K562 treated with DMSO at 1 percent for 24 hours (cell line): ENCODE measurements around the gene TBX1. TPM values are rescaled to one million over a fixed set of nuclear protein-coding genes. Genes with fewer than 3 reads are reported as not detected.

Experiments used
- total RNA-seq: library from RNA; unstranded; fragments of 300-600 nt; gene quantifications from 2 replicates; pipeline ENCODE4 v1.2.3, GENCODE V29; 2022; ENCODE audit warnings: low read depth; ENCODE audit not compliant: insufficient read depth

TBX1 gene
- total RNA-seq = 18.1 and 21.7 TPM in 2 replicates

GRCh38 chr22:19760058-19760950, at the start of gene TBX1:
Gene TBX1, plus strand, starts transcription at chr22:19760778. Its CDS starts 66 bp downstream, at chr22:19760844.

GRCh38 chr22:19714312-19715187, 46.0 kb upstream of the TBX1 start, which contains the start of gene SEPTIN5:
Gene SEPTIN5, plus strand, starts transcription at chr22:19714503. Its CDS starts 86 bp downstream, at chr22:19714589.

GRCh38 chr22:19723232-19723982, 37.2 kb upstream of the TBX1 start, which contains the start of gene GP1BB:
Gene GP1BB, plus strand, starts transcription at chr22:19723539. Its CDS starts 31 bp downstream, at chr22:19723570.

Other genes starting within 250 kb of the TBX1 start
- 0.97 and 1.1 TPM in 2 replicates for gene CLDN5, start 236.4 kb upstream of the TBX1 start, total RNA-seq
- gene SEPTIN5, start 46.3 kb upstream of the TBX1 start, total RNA-seq = 66.6 and 70.3 TPM in 2 replicates
- 114 and 143 TPM in 2 replicates for gene GP1BB, start 37.2 kb upstream of the TBX1 start, total RNA-seq
- 103 and 110 TPM in 2 replicates for gene GNB1L, start 94.1 kb downstream of the TBX1 start, total RNA-seq
- gene RTL10, start 94.1 kb downstream of the TBX1 start, total RNA-seq = 50.3 and 53.7 TPM in 2 replicates
- 717 and 742 TPM in 2 replicates for gene COMT, start 181.0 kb downstream of the TBX1 start, total RNA-seq
- 131 and 135 TPM in 2 replicates for gene TXNRD2, start 181.0 kb downstream of the TBX1 start, total RNA-seq